ENCODE data around the gene POMGNT1. TPM values are rescaled to one million over a fixed set of nuclear protein-coding genes. Genes with fewer than 3 reads are reported as not detected.

POMGNT1 gene
- total RNA-seq, 1 experiment from 2014 or later = 92.5 TPM

- H4K20me1 ChIP-seq (ENCODE audit: low read length) = no peaks in the 10 kb centered on the region
- ChIA-PET CTCF (no interaction called here), POLR2A (ENCODE audit: unreplicated experiment) (no interaction called here)
- intact Hi-C loops (cut with micrococcal nuclease) = no loop called here
- H3K4me1 ChIP-seq (ENCODE audit: insufficient read depth, low read length) = no peaks in the 10 kb centered on the region
- H3K79me2 ChIP-seq (ENCODE audit: low read length) = no peaks in the 10 kb centered on the region
- ATAC-seq (no peak), DNase-seq (no peak)
- H3K27me3 ChIP-seq (ENCODE audit: low read length) = no peaks in the 10 kb centered on the region
- no peak overlapping the region for H3K4me2 ChIP-seq (ENCODE audit: low read length)
- BruUV-seq (replicated peaks) = no TSS peak
- H3K9me2 ChIP-seq (replicated peaks; ENCODE audit: low read length) = no peaks in the 10 kb centered on the region
- H3K9me3 ChIP-seq (ENCODE audit: low read length) = no peaks in the 10 kb centered on the region
- TF ChIP-seq EZH2phosphoT487 (IDR thresholded peaks at IDR 0.05; ENCODE audit: borderline replicate concordance, low read length) (no peak), CTCF (conservative IDR thresholded peaks at IDR 0.05; ENCODE audit: low read depth, low read length) (no peak), EZH2 (IDR thresholded peaks at IDR 0.05; ENCODE audit: low read length, unreplicated experiment) (no peak)
- no peaks in the 10 kb centered on the region for H3F3A ChIP-seq (ENCODE audit: low read length, unreplicated experiment)
- H3K27ac ChIP-seq (ENCODE audit: low read length) = no peak overlapping the region
- no peaks in the 10 kb centered on the region for H3K36me3 ChIP-seq (ENCODE audit: low read depth, low read length)
- H2AFZ ChIP-seq (ENCODE audit: low read length) = no peak overlapping the region
- H3K9ac ChIP-seq (ENCODE audit: low read length) = no peak overlapping the region
- no peak overlapping the region for H3K4me3 ChIP-seq (ENCODE audit: low read length)
These were observed 48.1 kb downstream of the POMGNT1 start for GRCh38 chr1:46150085-46150484.

GRCh38 chr1:46148318-46148717, 49.9 kb downstream of the POMGNT1 start:
- no peaks in the 10 kb centered on the region for H3K27me3 ChIP-seq (ENCODE audit: low read length)
- DNase-seq (no peak), ATAC-seq (no peak)
- H4K20me1 ChIP-seq (ENCODE audit: low read length) = no peaks in the 10 kb centered on the region
- H3K4me3 ChIP-seq (ENCODE audit: low read length) = no peak overlapping the region
- H3K27ac ChIP-seq (ENCODE audit: low read length) = no peak overlapping the region
- no TSS peak for BruUV-seq (replicated peaks)
- no peaks in the 10 kb centered on the region for H3K36me3 ChIP-seq (ENCODE audit: low read depth, low read length)
- TF ChIP-seq EZH2phosphoT487 (IDR thresholded peaks at IDR 0.05; ENCODE audit: borderline replicate concordance, low read length) (no peak), CTCF (conservative IDR thresholded peaks at IDR 0.05; ENCODE audit: low read depth, low read length) (no peak), EZH2 (IDR thresholded peaks at IDR 0.05; ENCODE audit: low read length, unreplicated experiment) (no peak)
- no peak overlapping the region for H3K9ac ChIP-seq (ENCODE audit: low read length)
- H2AFZ ChIP-seq (ENCODE audit: low read length) = peak overlapping the region; percentile 37; the same call in 1 of the 2 replicates
- ChIA-PET POLR2A (ENCODE audit: unreplicated experiment) (no interaction called here), CTCF (no interaction called here)
- H3K9me2 ChIP-seq (replicated peaks; ENCODE audit: low read length) = no peaks in the 10 kb centered on the region
- H3K79me2 ChIP-seq (ENCODE audit: low read length) = no peaks in the 10 kb centered on the region
- no peak overlapping the region for H3K4me2 ChIP-seq (ENCODE audit: low read length)
- intact Hi-C loops (cut with micrococcal nuclease) = no loop called here
- H3K9me3 ChIP-seq (ENCODE audit: low read length) = no peaks in the 10 kb centered on the region
- no peaks in the 10 kb centered on the region for H3F3A ChIP-seq (ENCODE audit: low read length, unreplicated experiment)
- H3K4me1 ChIP-seq (ENCODE audit: insufficient read depth, low read length) = no peaks in the 10 kb centered on the region

Other genes with a start within 250 kb of the POMGNT1 start
- 17.7 and 18.5 TPM in 2 replicates for gene PIK3R3, start 65.8 kb downstream of the POMGNT1 start, total RNA-seq (2014; rRNA removed)
- 33.3 and 33.7 TPM in 2 replicates for gene TSPAN1, start 23.3 kb downstream of the POMGNT1 start, total RNA-seq (2014; rRNA removed)
- not detected in 2 replicates for gene P3R3URF, start 21.9 kb downstream of the POMGNT1 start, total RNA-seq (2014; rRNA removed)
- 0.29 TPM in 1 of 2 replicates, not detected in the other for gene LURAP1, start 4.9 kb upstream of the POMGNT1 start, total RNA-seq (2014; rRNA removed)
- 26.0 and 29.4 TPM in 2 replicates for gene RAD54L, start 49.3 kb upstream of the POMGNT1 start, total RNA-seq (2014; rRNA removed)
- gene LRRC41, start 105.2 kb upstream of the POMGNT1 start, total RNA-seq (2014; rRNA removed) = 52.7 TPM in 2 replicates
- 642 and 885 TPM in 2 replicates for gene UQCRH, start 105.3 kb upstream of the POMGNT1 start, total RNA-seq (2014; rRNA removed)
- gene NSUN4, start 142.4 kb upstream of the POMGNT1 start, total RNA-seq (2014; rRNA removed) = 14.2 and 16.8 TPM in 2 replicates
- 2.0 and 5.0 TPM in 2 replicates for gene FAAH, start 195.9 kb upstream of the POMGNT1 start, total RNA-seq (2014; rRNA removed)